GM12891 (cell line): ENCODE results near the gene SRRM2.
A peak's percentile ranks its signal among the peaks of the same experiment; 100 is the strongest.

Experiments used
- DNase-seq: peaks from one replicate; pipeline ENCODE4 v3.0.0; 2011; ENCODE audit warnings: low spot score; ENCODE audit not compliant: insufficient read length
- FAIRE-seq: peaks from 2 replicates; lab custom pipeline; 2011; peaks lifted over from hg19 to GRCh38; lab: Jason Lieb, UNC
- PAX5 ChIP-seq: IDR thresholded peaks from 2 replicates; pipeline ENCODE4 v1.6.1; 2011; ENCODE audit warnings: low read length, moderate library complexity, mild to moderate bottlenecking; ENCODE audit not compliant: insufficient read depth, severe bottlenecking
- POLR2A ChIP-seq: IDR thresholded peaks from 2 replicates; pipeline ENCODE4 v1.6.1; 2011; ENCODE audit warnings: low read depth, low read length, control low read depth
- POLR2AphosphoS5 ChIP-seq: IDR thresholded peaks from 2 replicates; pipeline ENCODE4 v1.6.1; 2011; ENCODE audit warnings: low read depth, low read length, control low read depth
- POU2F2 ChIP-seq: IDR thresholded peaks from 2 replicates; pipeline ENCODE4 v1.6.1; 2011; ENCODE audit warnings: low read depth, mild to moderate bottlenecking, control low read depth, low read length, moderate library complexity
- SPI1 ChIP-seq: IDR thresholded peaks from 2 replicates; pipeline ENCODE4 v1.6.1; 2011; ENCODE audit warnings: low read depth, low read length, control low read depth
- TAF1 ChIP-seq: IDR thresholded peaks from 2 replicates; pipeline ENCODE4 v1.6.1; 2011; ENCODE audit warnings: low read depth, low read length, control low read depth

Gene SRRM2

GRCh38 chr16:2757344-2757743, 4.9 kb downstream of the SRRM2 start:
- TF ChIP-seq POLR2AphosphoS5 = no peak
- no peak for TF ChIP-seq POLR2A
- TF ChIP-seq POU2F2 = no peak
- TF ChIP-seq SPI1 = no peak
- no peak for TF ChIP-seq PAX5
- TF ChIP-seq TAF1 = no peak
- FAIRE-seq = no peak
- no peak for DNase-seq

DNA sequence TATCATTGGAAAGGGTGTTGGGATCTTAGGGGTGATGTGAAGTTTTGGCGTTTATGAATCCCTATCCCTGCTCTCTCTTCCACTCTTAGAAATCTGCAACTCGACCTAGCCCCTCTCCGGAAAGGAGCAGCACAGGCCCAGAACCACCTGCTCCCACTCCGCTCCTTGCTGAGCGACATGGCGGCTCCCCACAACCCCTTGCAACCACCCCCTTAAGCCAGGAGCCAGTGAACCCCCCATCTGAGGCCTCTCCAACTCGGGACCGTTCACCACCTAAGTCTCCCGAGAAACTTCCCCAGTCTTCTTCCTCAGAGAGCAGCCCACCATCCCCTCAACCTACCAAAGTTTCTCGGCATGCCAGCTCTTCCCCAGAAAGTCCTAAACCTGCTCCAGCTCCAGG, 9.0 kb downstream of the SRRM2 start:
- no peak for FAIRE-seq
- TF ChIP-seq SPI1 = no peak
- no peak for TF ChIP-seq POLR2AphosphoS5
- TF ChIP-seq POLR2A = no peak
- no peak for TF ChIP-seq POU2F2
- TF ChIP-seq TAF1 = no peak
- no peak for TF ChIP-seq PAX5
- no peak for DNase-seq

GRCh38 chr16:2761886-2762583, 9.6 kb downstream of the SRRM2 start:
- no peak for FAIRE-seq
- no peak for TF ChIP-seq SPI1
- no peak for TF ChIP-seq POU2F2
- no peak for TF ChIP-seq PAX5
- no peak for TF ChIP-seq POLR2AphosphoS5
- no peak for TF ChIP-seq TAF1
- TF ChIP-seq POLR2A = no peak

GRCh38 chr16:2762711-2763110, 10.3 kb downstream of the SRRM2 start:
- DNase-seq = no peak
- no peak for FAIRE-seq
- TF ChIP-seq TAF1 (no peak), POLR2AphosphoS5 (no peak), SPI1 (no peak), PAX5 (no peak), POLR2A (no peak), POU2F2 (no peak)

More at GRCh38 chr16:2761886-2762583, 9.6 kb downstream of the SRRM2 start:
- no peak for DNase-seq

GRCh38 chr16:2763173-2763572, 10.7 kb downstream of the SRRM2 start:
- no peak for FAIRE-seq

GRCh38 chr16:2764718-2765117, 12.3 kb downstream of the SRRM2 start:
- DNase-seq (no peak), FAIRE-seq (no peak)
- TF ChIP-seq TAF1 (no peak), POLR2AphosphoS5 (0 out of 2 replicates have a peak, but pooled peaks have one; percentile 9), PAX5 (no peak), SPI1 (no peak)

More at GRCh38 chr16:2763173-2763572, 10.7 kb downstream of the SRRM2 start:
- no peak for DNase-seq
- TF ChIP-seq POLR2A (no peak), POLR2AphosphoS5 (peak; percentile 52; the same call in 1 of the 2 replicates), SPI1 (no peak), TAF1 (no peak), PAX5 (no peak)

- no peak for TF ChIP-seq SPI1
- TF ChIP-seq TAF1 = no peak
- no peak for TF ChIP-seq POLR2A
- TF ChIP-seq POLR2AphosphoS5 = peak; percentile 18; the same call in 1 of the 2 replicates
- no peak for FAIRE-seq
- DNase-seq = no peak
Measured at GRCh38 chr16:2765462-2766404, 13.3 kb downstream of the SRRM2 start.

DNA sequence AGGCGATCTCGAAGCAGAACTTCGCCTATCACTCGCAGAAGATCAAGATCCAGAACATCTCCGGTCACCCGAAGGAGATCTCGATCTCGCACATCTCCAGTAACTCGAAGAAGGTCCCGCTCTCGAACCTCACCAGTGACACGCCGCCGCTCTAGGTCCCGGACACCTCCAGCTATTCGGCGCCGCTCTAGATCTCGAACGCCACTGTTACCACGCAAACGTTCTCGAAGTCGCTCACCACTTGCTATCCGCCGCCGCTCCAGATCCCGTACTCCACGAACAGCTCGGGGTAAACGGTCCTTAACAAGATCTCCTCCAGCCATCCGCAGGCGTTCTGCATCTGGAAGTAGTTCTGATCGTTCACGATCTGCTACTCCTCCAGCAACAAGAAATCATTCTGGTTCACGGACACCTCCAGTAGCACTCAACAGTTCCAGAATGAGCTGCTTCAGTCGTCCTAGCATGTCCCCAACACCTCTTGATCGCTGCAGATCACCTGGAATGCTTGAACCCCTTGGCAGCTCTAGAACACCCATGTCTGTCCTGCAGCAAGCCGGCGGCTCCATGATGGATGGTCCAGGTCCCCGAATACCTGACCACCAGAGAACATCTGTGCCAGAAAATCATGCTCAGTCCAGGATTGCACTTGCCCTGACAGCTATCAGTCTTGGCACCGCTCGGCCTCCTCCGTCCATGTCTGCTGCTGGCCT, 14.1 kb downstream of the SRRM2 start:
- no peak for DNase-seq
- TF ChIP-seq TAF1 (no peak), POU2F2 (no peak), PAX5 (no peak), POLR2AphosphoS5 (peak; percentile 60), SPI1 (no peak), POLR2A (peak; percentile 41; the same call in 1 of the 2 replicates)
- no peak for FAIRE-seq
